ENCODE results near the gene ZFYVE21. TPM values are rescaled to one million over a fixed set of nuclear protein-coding genes. Genes with fewer than 3 reads are reported as not detected.

The ZFYVE21 gene
- total RNA-seq, 1 experiment from 2014 or later, result 31.3 TPM

GRCh38 chr14:103684871-103685270 lies 30.7 kb upstream of the ZFYVE21 start:
- ChIA-PET CTCF (no interaction called here), POLR2A (no interaction called here), RAD21 (ENCODE audit: low non-redundant PET in 1 of 2, low total read pairs in 2 of 2, uncharacterized antibody in 2 of 2, unreplicated experiment in 2 of 2) (no interaction called here)
- H3K27me3 ChIP-seq (ENCODE audit: insufficient read depth, low read length), result no peaks in the 10 kb centered on the region
- TF ChIP-seq TCF7L2 (IDR thresholded peaks at IDR 0.05; ENCODE audit: borderline replicate concordance, extremely low read depth, insufficient read depth, insufficient read length), result no peak
- no peak for TF ChIP-seq SIN3A (IDR thresholded peaks at IDR 0.05; ENCODE audit: low read depth)
- no peak for TF ChIP-seq EZH2 (IDR thresholded peaks at IDR 0.05)
- TF ChIP-seq ZBTB33 (IDR thresholded peaks at IDR 0.05; ENCODE audit: extremely low read depth, insufficient replicate concordance, low read length), result no peak
- no peak for TF ChIP-seq EGR1 (IDR thresholded peaks at IDR 0.05; ENCODE audit: low read depth)
- TF ChIP-seq RAD21 (IDR thresholded peaks at IDR 0.05; ENCODE audit: low read depth), result no peak
- no peak for TF ChIP-seq ZFX (IDR thresholded peaks at IDR 0.05)
- no peak for TF ChIP-seq SRF (IDR thresholded peaks at IDR 0.05; ENCODE audit: low read depth)
- TF ChIP-seq CEBPB (IDR thresholded peaks at IDR 0.05; ENCODE audit: low read depth), result no peak
- no peak for TF ChIP-seq CBX3 (IDR thresholded peaks at IDR 0.05; ENCODE audit: low read depth)
- no peak for TF ChIP-seq EZH2phosphoT487 (IDR thresholded peaks at IDR 0.05; ENCODE audit: borderline replicate concordance)
- TF ChIP-seq CTCF (IDR thresholded peaks at IDR 0.05 in 2 of 3, conservative IDR thresholded peaks at IDR 0.05 in 1 of 3; ENCODE audit: borderline replicate concordance in 1 of 3, insufficient read depth in 1 of 3, low read depth in 2 of 3, low read length in 2 of 3), result no peak
- no peak for TF ChIP-seq POLR2A (IDR thresholded peaks at IDR 0.05; ENCODE audit: borderline replicate concordance, extremely low read depth, insufficient read depth, insufficient read length)
- TF ChIP-seq POLR2AphosphoS5 (IDR thresholded peaks at IDR 0.05; ENCODE audit: low read depth, low read length), result no peak
- no peak for TF ChIP-seq ATF3 (IDR thresholded peaks at IDR 0.05)
- no peak overlapping the region for H3K9ac ChIP-seq (ENCODE audit: low read length)
- H3K36me3 ChIP-seq (ENCODE audit: control insufficient read depth in 1 of 2, insufficient read depth in 2 of 2, low read length in 2 of 2), result peaks cover 45 to 47% of the 10 kb centered on the region in 2 experiments; a peak in 3 of 4 replicates
- H3K4me1 ChIP-seq (ENCODE audit: control insufficient read depth in 1 of 2, insufficient read depth in 2 of 2, low read length in 2 of 2), result no peaks in the 10 kb centered on the region; a peak in 1 of 4 replicates
- no peak overlapping the region for H3K27ac ChIP-seq (ENCODE audit: low read depth, low read length)
- DNase-seq (ENCODE audit: low read depth, low spot score), result no peak
- H3K4me3 ChIP-seq (replicated peaks in 1 of 2; ENCODE audit: low read depth in 1 of 2, low read length in 2 of 2), result no peak overlapping the region
- intact Hi-C loops (cut with micrococcal nuclease), result no loop called here
- no TSS peak for BruUV-seq (replicated peaks)
- H3K79me2 ChIP-seq (ENCODE audit: insufficient read depth, low read length), result peaks cover 18% of the 10 kb centered on the region; the same call in 1 of the 2 replicates
- no peaks in the 10 kb centered on the region for H3K9me2 ChIP-seq (ENCODE audit: insufficient read depth)
- peaks cover 15% of the 10 kb centered on the region; the same call in 1 of the 2 replicates for H4K20me1 ChIP-seq (ENCODE audit: insufficient read depth)
- no peak overlapping the region for H3K4me2 ChIP-seq (ENCODE audit: low read length)
- no peak for ATAC-seq
- H3K9me3 ChIP-seq (ENCODE audit: control insufficient read depth in 1 of 2, insufficient read depth in 1 of 2, low read depth in 1 of 2, low read length in 2 of 2), result no peaks in the 10 kb centered on the region
- no peak overlapping the region for H2AFZ ChIP-seq (ENCODE audit: low read depth, low read length, poor library complexity, severe bottlenecking)
